Stimulated activated CD4-positive, alpha-beta T cell treated with anti-CD3 and anti-CD28 coated beads, Interleukin-12 subunit alpha, Interleukin-12 subunit beta, amount 100 ng/mL, for 24 hours (primary cell): ENCODE results near the gene AFAP1.

Experiments
- DNase-seq, 2 experiments: peaks; one replicate each; pipeline ENCODE4 v3.0.0-alpha.2; 2020; ENCODE audit warnings: low read depth in 2 of 2

The AFAP1 gene

GRCh38 chr4:7864685-7865084 lies 75.0 kb downstream of the AFAP1 start:
- no peak for DNase-seq

GRCh38 chr4:7863911-7864681 lies 75.6 kb downstream of the AFAP1 start:
- no peak for DNase-seq

GRCh38 chr4:7862561-7863192 lies 77.0 kb downstream of the AFAP1 start:
- no peak for DNase-seq

- no peak for DNase-seq
Observed at GRCh38 chr4:7861440-7861881, 78.2 kb downstream of the AFAP1 start.

- DNase-seq: no peak
Observed at GRCh38 chr4:7860600-7861163, 79.0 kb downstream of the AFAP1 start.

- no peak for DNase-seq
Observed at GRCh38 chr4:7859326-7859725, 80.3 kb downstream of the AFAP1 start.

GRCh38 chr4:7858498-7858897 lies 81.2 kb downstream of the AFAP1 start:
- DNase-seq: no peak

- no peak for DNase-seq
Observed at GRCh38 chr4:7857993-7858392, 81.7 kb downstream of the AFAP1 start.

- no peak for DNase-seq
Observed at GRCh38 chr4:7857238-7857701, 82.4 kb downstream of the AFAP1 start.

- no peak for DNase-seq
Observed at GRCh38 chr4:7855731-7856130, 83.9 kb downstream of the AFAP1 start.

GRCh38 chr4:7854697-7855370 lies 84.8 kb downstream of the AFAP1 start:
- DNase-seq: peak; percentile 40 to 41

- DNase-seq: no peak
Observed at GRCh38 chr4:7854216-7854615, 85.4 kb downstream of the AFAP1 start.

GRCh38 chr4:7853271-7853670 lies 86.4 kb downstream of the AFAP1 start:
- DNase-seq: no peak

GRCh38 chr4:7852568-7853185 lies 87.0 kb downstream of the AFAP1 start:
- peak in 1 of 2 experiments; percentile 41 for DNase-seq

- no peak for DNase-seq
Observed at GRCh38 chr4:7850489-7850888, 89.2 kb downstream of the AFAP1 start.

GRCh38 chr4:7847206-7847605 lies 92.5 kb downstream of the AFAP1 start:
- DNase-seq: no peak

GRCh38 chr4:7845493-7846128 lies 94.0 kb downstream of the AFAP1 start:
- no peak for DNase-seq

- no peak for DNase-seq
Observed at GRCh38 chr4:7844594-7844991, 95.1 kb downstream of the AFAP1 start.

GRCh38 chr4:7843831-7844593 lies 95.6 kb downstream of the AFAP1 start:
- peak; percentile 43 to 76 for DNase-seq

GRCh38 chr4:7842384-7843279 lies 97.0 kb downstream of the AFAP1 start:
- no peak for DNase-seq
